GM12865 (cell line): Measurements from ENCODE around the gene RPS21.

ENCODE experiments used
- DNase-seq: peaks from one replicate; pipeline ENCODE4 v3.0.0; 2010; ENCODE audit warnings: low read depth
- H3K4me3 ChIP-seq: 2 replicates; pipeline ENCODE4 v1.5.1; 2011; ENCODE audit warnings: mild to moderate bottlenecking, low read depth, low read length, control low read depth
- TF ChIP-seq, protein P1 (sequence below): IDR thresholded peaks from 2 replicates; pipeline ENCODE4 v1.5.1; 2011; ENCODE audit warnings: low read length, control low read depth, low read depth, inconsistent platforms; ENCODE audit not compliant: insufficient read depth; ENCODE audit errors: missing control alignments

The RPS21 gene

DNA sequence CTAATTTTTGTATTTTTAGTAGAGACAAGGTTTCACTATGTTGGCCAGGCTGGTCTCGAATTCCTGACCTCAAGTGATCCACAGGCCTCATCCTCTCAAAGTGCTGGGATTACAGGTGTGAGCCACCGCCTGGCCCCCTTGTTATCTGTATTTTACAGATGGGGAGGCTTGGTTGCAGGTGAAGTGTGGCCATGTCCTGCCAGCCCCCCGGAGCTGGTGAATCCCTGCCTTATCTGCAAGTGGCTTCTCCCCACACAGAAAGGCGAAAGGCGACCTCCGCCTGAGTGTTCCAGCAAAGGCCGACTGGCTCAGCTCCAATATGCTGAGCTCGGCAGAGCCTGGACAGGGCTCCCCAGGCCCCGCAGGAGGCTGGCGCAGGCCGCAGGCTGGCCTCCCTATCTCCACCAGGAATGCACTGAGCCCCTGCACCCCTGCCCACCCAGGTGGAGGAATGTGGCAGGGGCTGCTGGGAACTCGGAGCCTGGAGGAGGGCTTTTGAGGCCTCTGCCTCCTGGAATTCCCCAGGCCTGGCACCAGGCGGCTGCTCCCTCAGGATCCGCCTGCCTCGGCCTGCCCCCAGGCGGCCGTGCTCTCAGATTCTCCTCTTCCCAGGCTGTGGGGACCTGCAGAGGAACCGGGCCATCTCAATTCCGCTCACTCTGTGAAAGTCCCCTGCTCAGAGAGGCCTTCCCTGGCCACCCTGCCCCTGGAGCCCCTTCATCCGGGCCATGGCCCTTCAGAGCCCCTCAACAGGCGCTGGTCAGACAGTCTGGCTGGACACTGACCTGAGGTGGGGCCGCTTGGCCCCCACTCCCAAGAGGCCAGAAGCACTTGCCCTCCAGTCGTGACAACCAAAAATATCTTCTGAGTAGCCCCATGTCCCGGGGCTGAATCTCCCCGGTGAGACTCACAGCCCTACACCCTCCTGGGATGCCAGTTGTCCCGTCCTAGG is 10.5 kb upstream of the RPS21 start:
- TF ChIP-seq, protein P1, sequence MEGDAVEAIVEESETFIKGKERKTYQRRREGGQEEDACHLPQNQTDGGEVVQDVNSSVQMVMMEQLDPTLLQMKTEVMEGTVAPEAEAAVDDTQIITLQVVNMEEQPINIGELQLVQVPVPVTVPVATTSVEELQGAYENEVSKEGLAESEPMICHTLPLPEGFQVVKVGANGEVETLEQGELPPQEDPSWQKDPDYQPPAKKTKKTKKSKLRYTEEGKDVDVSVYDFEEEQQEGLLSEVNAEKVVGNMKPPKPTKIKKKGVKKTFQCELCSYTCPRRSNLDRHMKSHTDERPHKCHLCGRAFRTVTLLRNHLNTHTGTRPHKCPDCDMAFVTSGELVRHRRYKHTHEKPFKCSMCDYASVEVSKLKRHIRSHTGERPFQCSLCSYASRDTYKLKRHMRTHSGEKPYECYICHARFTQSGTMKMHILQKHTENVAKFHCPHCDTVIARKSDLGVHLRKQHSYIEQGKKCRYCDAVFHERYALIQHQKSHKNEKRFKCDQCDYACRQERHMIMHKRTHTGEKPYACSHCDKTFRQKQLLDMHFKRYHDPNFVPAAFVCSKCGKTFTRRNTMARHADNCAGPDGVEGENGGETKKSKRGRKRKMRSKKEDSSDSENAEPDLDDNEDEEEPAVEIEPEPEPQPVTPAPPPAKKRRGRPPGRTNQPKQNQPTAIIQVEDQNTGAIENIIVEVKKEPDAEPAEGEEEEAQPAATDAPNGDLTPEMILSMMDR: no peak
- no peak overlapping the region for H3K4me3 ChIP-seq
- no peak for DNase-seq

- no peak overlapping the region for H3K4me3 ChIP-seq
These were observed 9.8 kb upstream of the RPS21 start for GRCh38 chr20:62377064-62377461.

DNA sequence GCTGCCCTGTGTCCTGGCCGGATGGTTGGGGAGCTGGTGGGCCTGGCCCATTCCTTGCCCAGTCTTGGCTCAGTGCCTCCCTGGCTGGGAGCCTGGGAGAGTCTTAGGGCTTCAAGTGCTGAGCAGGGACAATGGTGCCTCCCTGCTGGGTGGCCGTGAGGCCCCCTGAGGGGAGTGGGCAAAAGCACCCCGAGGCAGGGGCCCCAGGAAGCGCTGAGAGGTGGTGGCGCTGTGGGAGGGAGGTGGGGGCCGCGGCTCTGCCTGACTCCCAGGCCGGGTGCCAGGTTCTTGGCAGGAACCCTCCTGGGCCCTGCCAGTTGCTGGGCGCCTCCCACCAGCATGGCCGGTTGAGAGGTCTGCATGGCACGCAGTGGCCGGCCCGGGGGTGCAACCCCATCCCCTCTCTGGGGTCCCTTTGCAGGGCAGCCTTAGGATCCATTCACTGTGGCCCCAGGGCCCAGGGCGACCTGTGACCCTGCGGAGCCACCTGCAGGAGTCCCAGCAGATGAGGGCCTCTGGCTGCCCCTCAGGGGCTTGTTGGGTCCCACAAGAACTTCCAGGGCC is 9.2 kb upstream of the RPS21 start:
- TF ChIP-seq, protein P1: no peak

More at GRCh38 chr20:62377064-62377461, 9.8 kb upstream of the RPS21 start:
- TF ChIP-seq, protein P1: no peak
- no peak for DNase-seq

DNA sequence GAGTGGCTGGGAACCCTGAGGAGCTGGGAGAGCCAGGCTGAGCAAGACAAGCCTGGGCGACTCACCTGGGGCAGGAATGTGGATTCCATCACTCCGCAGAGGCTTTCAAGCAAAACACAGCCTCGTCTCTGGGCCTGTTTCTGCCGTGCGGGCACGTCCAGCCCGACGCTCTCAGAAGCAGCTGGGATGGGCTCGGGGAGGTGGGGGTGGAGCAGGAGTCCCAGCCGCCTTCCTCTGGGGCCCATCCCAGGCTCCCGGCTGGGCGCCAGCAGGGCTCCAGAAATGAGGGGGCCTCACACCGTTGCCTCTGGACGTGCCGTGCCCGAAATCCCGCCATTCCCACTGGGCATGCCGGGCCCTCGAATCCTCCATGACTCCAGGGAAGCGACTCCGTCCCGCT is 8.7 kb upstream of the RPS21 start:
- no peak for DNase-seq
- H3K4me3 ChIP-seq: no peak overlapping the region
- TF ChIP-seq, protein P1: no peak

More for the DNA sequence above, 9.2 kb upstream of the RPS21 start:
- H3K4me3 ChIP-seq: no peak overlapping the region
- DNase-seq: no peak

DNA sequence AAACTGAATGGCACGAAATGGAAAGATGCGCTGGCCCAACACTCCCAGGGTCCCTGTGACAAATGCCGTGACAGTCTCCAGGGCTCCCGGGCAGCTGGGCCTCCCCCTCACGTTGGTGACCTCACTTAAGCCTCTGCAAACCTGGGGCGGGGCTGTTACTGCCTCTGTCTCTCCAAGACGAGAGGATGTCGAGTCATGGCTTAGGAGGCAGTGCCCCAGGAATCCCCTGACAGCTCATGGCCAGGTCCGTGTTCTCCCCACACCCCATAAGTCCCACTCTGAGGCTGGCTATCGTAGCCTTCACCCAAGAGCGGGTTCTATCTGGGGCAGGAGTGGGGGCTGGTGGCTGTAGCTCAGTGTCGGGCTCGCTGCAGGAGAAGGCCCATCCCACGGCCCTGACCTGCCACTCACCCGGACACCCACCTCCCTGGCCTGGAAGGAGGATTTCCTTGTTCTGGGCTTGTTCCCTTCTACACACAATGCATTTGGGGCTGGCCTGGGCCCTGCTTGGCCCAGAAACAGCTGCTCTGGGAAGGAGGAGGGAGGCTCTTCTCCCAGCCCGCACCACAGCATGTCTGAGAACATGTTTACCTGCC is 5.6 kb upstream of the RPS21 start:
- no peak for DNase-seq
- TF ChIP-seq, protein P1: no peak
- no peak overlapping the region for H3K4me3 ChIP-seq

- TF ChIP-seq, protein P1: no peak
- DNase-seq: no peak
- H3K4me3 ChIP-seq: no peak overlapping the region
These were observed 5.1 kb upstream of the RPS21 start for GRCh38 chr20:62381842-62382241.
